Fibroblast of villous mesenchyme (primary cell): ENCODE data around the gene ARHGAP8. TPM values are rescaled to one million over a fixed set of nuclear protein-coding genes. Genes with fewer than 3 reads are reported as not detected.
"Not testable (repeated sequence)": the region's sequence is repeated elsewhere in the genome, so short reads cannot be mapped to it uniquely, and the experiment has no call there.

ENCODE experiments used
- DNase-seq: peaks from one replicate; pipeline ENCODE4 v3.0.0-alpha.2; 2010; ENCODE audit warnings: low read depth
- H3K4me3 ChIP-seq: 2 replicates; pipeline ENCODE4 v1.5.1; 2011; ENCODE audit warnings: low read depth, mild to moderate bottlenecking, low read length
- total RNA-seq: library from RNA; depleted of rRNA; stranded (reverse); fragments of >200 nt; gene quantifications from 2 replicates; pipeline ENCODE4 v1.2.3, GENCODE V29; 2012
- TF ChIP-seq, protein P1 (sequence below): IDR thresholded peaks from 2 replicates; pipeline ENCODE4 v1.5.1; 2012; ENCODE audit warnings: low read depth, mild to moderate bottlenecking, low read length; ENCODE audit not compliant: insufficient read depth

ARHGAP8 gene
- total RNA-seq, 1 donor: under 0.01 TPM

- H3K4me3 ChIP-seq: no peak overlapping the region
- no peak for DNase-seq
- TF ChIP-seq, protein P1, sequence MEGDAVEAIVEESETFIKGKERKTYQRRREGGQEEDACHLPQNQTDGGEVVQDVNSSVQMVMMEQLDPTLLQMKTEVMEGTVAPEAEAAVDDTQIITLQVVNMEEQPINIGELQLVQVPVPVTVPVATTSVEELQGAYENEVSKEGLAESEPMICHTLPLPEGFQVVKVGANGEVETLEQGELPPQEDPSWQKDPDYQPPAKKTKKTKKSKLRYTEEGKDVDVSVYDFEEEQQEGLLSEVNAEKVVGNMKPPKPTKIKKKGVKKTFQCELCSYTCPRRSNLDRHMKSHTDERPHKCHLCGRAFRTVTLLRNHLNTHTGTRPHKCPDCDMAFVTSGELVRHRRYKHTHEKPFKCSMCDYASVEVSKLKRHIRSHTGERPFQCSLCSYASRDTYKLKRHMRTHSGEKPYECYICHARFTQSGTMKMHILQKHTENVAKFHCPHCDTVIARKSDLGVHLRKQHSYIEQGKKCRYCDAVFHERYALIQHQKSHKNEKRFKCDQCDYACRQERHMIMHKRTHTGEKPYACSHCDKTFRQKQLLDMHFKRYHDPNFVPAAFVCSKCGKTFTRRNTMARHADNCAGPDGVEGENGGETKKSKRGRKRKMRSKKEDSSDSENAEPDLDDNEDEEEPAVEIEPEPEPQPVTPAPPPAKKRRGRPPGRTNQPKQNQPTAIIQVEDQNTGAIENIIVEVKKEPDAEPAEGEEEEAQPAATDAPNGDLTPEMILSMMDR: no peak
These were observed 6.3 kb upstream of the ARHGAP8 start for GRCh38 chr22:44745853-44746789.

DNA sequence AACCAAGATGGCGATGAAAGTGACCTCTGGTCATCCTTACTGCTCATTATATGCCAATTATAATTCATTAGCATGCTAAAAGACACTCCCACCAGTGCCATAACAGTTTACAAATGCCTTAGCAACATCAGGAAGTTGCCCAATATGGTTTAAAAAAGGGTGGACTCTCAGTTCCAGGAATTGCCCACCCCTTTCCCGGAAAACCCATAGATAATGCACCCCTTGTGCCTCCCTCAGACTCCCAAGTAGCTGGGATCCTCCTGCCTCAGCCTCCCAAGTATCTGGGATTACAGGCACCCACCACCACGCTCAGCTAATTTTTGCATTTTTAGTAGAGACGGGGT, 4.6 kb upstream of the ARHGAP8 start:
- DNase-seq, H3K4me3 ChIP-seq: not testable (repeated sequence)

- no peak overlapping the region for H3K4me3 ChIP-seq
- TF ChIP-seq, protein P1: no peak
- no peak for DNase-seq
These were observed 3.9 kb upstream of the ARHGAP8 start for GRCh38 chr22:44748524-44748923.

DNA sequence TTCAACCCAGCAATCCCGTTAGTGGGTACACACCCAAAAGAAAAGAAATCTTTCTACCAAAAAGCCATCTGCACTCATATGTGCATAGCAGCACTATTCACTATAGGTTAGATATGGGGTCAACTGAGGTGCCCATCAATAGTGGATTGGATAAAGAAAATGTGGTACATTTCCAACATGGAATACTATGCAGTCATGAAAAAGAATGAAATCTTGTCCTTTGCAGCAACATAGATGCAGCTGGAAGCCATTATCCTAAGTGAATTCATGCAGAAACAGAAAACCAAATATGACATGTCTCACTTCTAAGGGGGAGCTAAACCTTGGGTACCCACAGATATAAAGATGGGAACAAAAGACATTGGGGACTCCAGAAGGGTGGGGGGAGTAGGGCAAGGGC, 1.9 kb upstream of the ARHGAP8 start:
- DNase-seq: no peak
- no peak overlapping the region for H3K4me3 ChIP-seq
- TF ChIP-seq, protein P1: no peak

GRCh38 chr22:44753189-44754042, 1.0 kb downstream of the ARHGAP8 start:
- peak overlapping the region; percentile 15 for H3K4me3 ChIP-seq
- peak; percentile 42 for DNase-seq
- TF ChIP-seq, protein P1: no peak

DNA sequence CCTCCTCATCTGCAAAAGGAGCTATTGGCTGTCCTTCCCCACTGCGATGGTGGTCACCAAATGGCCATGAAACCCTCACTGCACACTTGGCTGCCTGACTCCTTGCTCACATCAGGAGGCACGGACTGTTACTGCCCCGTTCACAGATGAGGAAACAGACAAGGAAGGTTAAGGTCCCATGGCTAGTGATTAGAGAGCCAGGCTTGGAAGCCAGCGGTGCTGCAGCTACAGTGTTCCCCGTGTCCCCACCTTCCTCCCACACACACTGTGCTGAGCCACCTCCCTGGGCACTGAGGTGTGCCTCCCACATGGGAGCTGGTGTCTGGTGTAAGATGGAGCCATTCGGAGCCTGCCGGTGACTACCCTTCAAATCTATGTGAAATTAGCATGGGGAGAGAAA, 2.6 kb downstream of the ARHGAP8 start:
- TF ChIP-seq, protein P1: no peak
- no peak for DNase-seq

DNA sequence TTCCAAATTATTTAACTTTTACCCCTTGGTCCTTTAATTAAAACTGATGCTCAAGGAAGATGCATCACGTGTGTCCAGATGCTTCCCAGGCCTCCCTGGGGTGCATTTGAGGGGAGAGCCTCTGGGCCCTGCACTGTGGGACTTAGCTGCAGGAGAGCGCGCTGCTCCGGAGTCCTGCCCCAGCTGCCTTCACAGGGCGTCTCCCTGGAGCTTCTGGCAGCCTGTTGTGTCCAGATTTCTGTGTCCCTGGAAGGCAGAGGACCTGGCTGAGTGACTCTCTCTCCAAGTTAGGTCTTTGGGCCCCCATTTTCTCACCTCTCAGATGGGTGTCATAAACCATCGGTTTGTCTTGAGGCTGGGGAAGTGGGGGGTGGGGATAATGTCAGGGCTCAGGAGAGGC, 3.0 kb downstream of the ARHGAP8 start:
- no peak overlapping the region for H3K4me3 ChIP-seq
- DNase-seq: no peak
- TF ChIP-seq, protein P1: no peak

More for the DNA sequence above, 2.6 kb downstream of the ARHGAP8 start:
- no peak overlapping the region for H3K4me3 ChIP-seq
